Lung (tissue), 12 donors: ENCODE measurements around the gene CLEC12A. TPM values are rescaled to one million over a fixed set of nuclear protein-coding genes. Genes with fewer than 3 reads are reported as not detected.

Experiments
- ATAC-seq: fragments of 200-7000 bp; cut with Tn5 transposase; one replicate; pipeline ENCODE4 v1.9.1; 2020; ENCODE audit warnings: moderate number of reproducible peaks; ENCODE audit not compliant: insufficient read depth, low FRiP score
- DNase-seq, 3 donors: peaks; one replicate each; pipeline ENCODE4 v3.0.0-alpha.2; 2013 to 2017
- H3K27ac ChIP-seq, 2 donors: one replicate each; pipeline ENCODE4 v1.5.1; 2013; ENCODE audit warnings: mild to moderate bottlenecking in 2 of 2, moderate library complexity in 2 of 2, control low read depth in 1 of 2, inconsistent platforms in 1 of 2, low read depth in 1 of 2, low read length in 1 of 2
- H3K27me3 ChIP-seq, 3 donors: one replicate each; pipeline ENCODE4 v1.5.1; 2013; ENCODE audit warnings: low read length in 2 of 3; ENCODE audit not compliant: control insufficient read depth in 3 of 3, insufficient read depth in 3 of 3
- H3K36me3 ChIP-seq, 4 donors: one replicate each; pipeline ENCODE4 v1.5.1; 2013; ENCODE audit warnings: low read length in 4 of 4, mild to moderate bottlenecking in 1 of 4, moderate library complexity in 1 of 4; ENCODE audit not compliant: control insufficient read depth in 4 of 4, insufficient read depth in 4 of 4
- H3K4me1 ChIP-seq, 5 donors: one replicate each; pipeline ENCODE4 v1.5.1; 2013; ENCODE audit warnings: low read length in 5 of 5, mild to moderate bottlenecking in 2 of 5, moderate library complexity in 1 of 5; ENCODE audit not compliant: control insufficient read depth in 5 of 5, insufficient read depth in 5 of 5
- H3K4me3 ChIP-seq: one replicate; pipeline ENCODE4 v1.5.1; 2013; ENCODE audit warnings: mild to moderate bottlenecking, control low read depth, moderate library complexity
- H3K9ac ChIP-seq, 2 donors: one replicate each; pipeline ENCODE4 v1.5.1; 2013; ENCODE audit warnings: low read length in 2 of 2, control low read depth in 1 of 2; ENCODE audit not compliant: insufficient read depth in 1 of 2
- H3K9me3 ChIP-seq, 4 donors: one replicate each; pipeline ENCODE4 v1.5.1; 2013; ENCODE audit warnings: low read length in 3 of 4, mild to moderate bottlenecking in 1 of 4, moderate library complexity in 1 of 4; ENCODE audit not compliant: control insufficient read depth in 4 of 4, insufficient read depth in 3 of 4
- WGBS, 2 donors: extraction: QIAGEN DNeasy Blood & Tissue Kit; methylation state at CpG; one replicate each; pipeline ENCODE4 v1.1.7; 2013; 5-methylcytosine and 5-hydroxymethylcytosine counted together
- polyA plus RNA-seq, 2 donors: library from polyadenylated mRNA; stranded (reverse); fragments of 200-250 nt; gene quantifications; one replicate each; pipeline ENCODE4 v1.2.1, GENCODE V29; 2013
- total RNA-seq, 2 donors: library from RNA; depleted of rRNA in 1 of 2; stranded (reverse); fragments of >200 nt in 1 of 2; gene quantifications; one replicate each; pipeline ENCODE4 v1.2.1, GENCODE V29; 2014 to 2021
- TF ChIP-seq, protein P1 (sequence below): IDR thresholded peaks from 2 replicates; pipeline ENCODE4 v1.5.1; 2012; ENCODE audit warnings: mild to moderate bottlenecking; ENCODE audit errors: control extremely low read depth, extremely low read depth
- donor health status: control.
- donor health status: control.
- donor health status: Bipolar disorder and iron deficiency.
- donor health status: healthy.
- donor health status: DM: yes; HTN: yes; CAD: no.

Gene CLEC12A
- total and polyA plus RNA-seq, 4 donors, result 13.8 to 21.9 (median 17.1) TPM

DNA sequence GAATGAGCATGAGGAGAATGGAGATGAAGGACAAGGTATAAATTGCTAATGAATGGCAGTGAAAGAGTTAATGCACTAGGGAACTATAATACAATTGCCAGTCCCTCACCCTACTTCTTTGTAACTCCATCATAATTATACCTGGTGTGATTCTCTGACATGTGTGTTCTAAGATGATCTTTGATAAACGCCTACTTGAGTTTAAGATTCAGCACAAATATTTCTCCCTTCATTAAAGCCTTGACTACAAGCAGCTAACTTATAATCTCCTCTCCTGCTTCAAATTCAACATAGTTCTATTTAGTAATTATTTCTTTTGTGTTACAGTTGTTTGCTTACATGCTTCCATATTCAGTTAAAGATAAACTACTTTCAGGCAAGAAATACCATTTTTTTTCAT, 29.4 kb upstream of the CLEC12A start:
- no peaks in the 10 kb centered on the region for H3K36me3 ChIP-seq

DNA sequence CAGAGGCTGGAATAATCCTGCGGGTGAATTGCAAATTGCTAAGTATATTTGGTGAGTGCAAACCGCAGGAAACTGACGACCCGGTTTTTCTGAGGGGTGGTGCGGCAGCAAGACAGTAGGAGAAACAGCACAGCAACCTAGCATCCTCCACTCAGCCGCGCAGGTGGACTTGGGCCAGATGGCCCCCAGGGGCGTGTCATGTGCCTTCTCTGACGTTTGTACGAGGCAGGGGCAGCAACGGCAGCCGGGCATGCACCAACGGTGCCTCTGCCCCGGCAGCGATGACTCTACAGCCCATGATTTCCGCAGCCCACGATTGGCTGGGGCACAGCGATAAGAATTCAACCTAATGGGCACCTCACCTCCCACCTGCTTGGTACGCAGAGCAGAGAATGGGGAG, 28.0 kb upstream of the CLEC12A start:
- Histone ChIP-seq H3K4me3 (no peak overlapping the region), H3K4me1 (no peaks in the 10 kb centered on the region), H3K27me3 (peaks cover 0 to 6% (median 2%) of the 10 kb centered on the region in 3 donors), H3K9me3 (no peaks in the 10 kb centered on the region), H3K9ac (no peak overlapping the region), H3K36me3 (no peaks in the 10 kb centered on the region), H3K27ac (no peak overlapping the region)
- TF ChIP-seq, protein P1, sequence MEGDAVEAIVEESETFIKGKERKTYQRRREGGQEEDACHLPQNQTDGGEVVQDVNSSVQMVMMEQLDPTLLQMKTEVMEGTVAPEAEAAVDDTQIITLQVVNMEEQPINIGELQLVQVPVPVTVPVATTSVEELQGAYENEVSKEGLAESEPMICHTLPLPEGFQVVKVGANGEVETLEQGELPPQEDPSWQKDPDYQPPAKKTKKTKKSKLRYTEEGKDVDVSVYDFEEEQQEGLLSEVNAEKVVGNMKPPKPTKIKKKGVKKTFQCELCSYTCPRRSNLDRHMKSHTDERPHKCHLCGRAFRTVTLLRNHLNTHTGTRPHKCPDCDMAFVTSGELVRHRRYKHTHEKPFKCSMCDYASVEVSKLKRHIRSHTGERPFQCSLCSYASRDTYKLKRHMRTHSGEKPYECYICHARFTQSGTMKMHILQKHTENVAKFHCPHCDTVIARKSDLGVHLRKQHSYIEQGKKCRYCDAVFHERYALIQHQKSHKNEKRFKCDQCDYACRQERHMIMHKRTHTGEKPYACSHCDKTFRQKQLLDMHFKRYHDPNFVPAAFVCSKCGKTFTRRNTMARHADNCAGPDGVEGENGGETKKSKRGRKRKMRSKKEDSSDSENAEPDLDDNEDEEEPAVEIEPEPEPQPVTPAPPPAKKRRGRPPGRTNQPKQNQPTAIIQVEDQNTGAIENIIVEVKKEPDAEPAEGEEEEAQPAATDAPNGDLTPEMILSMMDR, result no peak
- no peak for DNase-seq
- 54 to 64% methylated on average over 19 of the region's 19 CpGs for WGBS, 2 donors
- no peak for ATAC-seq

More for the DNA sequence above, 29.4 kb upstream of the CLEC12A start:
- DNase-seq, result no peak
- peaks cover 0 to 6% (median 2%) of the 10 kb centered on the region in 3 donors for H3K27me3 ChIP-seq
- no peak for ATAC-seq
- 77 to 83% methylated on average over 1 of the region's 1 CpG for WGBS, 2 donors
- no peak overlapping the region for H3K9ac ChIP-seq
- TF ChIP-seq, protein P1, result no peak
- H3K4me1 ChIP-seq, result no peaks in the 10 kb centered on the region
- no peak overlapping the region for H3K4me3 ChIP-seq
- H3K9me3 ChIP-seq, result no peaks in the 10 kb centered on the region
- H3K27ac ChIP-seq, result no peak overlapping the region

DNA sequence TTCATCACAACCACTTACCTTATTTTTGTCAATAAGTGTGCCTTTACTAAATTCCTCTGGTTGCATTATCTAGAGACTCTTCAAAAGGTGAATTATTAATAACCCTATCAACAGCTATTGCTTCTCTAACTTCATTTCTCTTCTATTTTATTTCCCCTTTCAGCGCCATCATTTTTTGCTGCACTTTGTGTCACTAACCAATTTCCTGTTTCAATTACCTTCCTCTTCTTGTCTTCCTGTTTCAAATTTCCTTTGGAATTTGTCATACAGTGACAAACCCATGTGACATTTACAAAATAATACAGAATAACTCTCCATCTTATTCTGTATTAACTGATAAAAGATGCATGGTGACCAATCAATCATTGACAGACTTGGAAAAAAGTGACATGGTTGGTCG, 26.8 kb upstream of the CLEC12A start:
- no peak overlapping the region for H3K4me3 ChIP-seq
- no peak overlapping the region for H3K27ac ChIP-seq
- H3K36me3 ChIP-seq, result no peaks in the 10 kb centered on the region
- 28 to 49% methylated on average over 2 of the region's 2 CpGs for WGBS, 2 donors
- H3K9ac ChIP-seq, result no peak overlapping the region
- ATAC-seq (no peak), DNase-seq (no peak)
- TF ChIP-seq, protein P1, result no peak
- peaks cover 0 to 6% (median 2%) of the 10 kb centered on the region in 3 donors for H3K27me3 ChIP-seq
- H3K4me1 ChIP-seq, result no peaks in the 10 kb centered on the region
- H3K9me3 ChIP-seq, result no peaks in the 10 kb centered on the region

DNA sequence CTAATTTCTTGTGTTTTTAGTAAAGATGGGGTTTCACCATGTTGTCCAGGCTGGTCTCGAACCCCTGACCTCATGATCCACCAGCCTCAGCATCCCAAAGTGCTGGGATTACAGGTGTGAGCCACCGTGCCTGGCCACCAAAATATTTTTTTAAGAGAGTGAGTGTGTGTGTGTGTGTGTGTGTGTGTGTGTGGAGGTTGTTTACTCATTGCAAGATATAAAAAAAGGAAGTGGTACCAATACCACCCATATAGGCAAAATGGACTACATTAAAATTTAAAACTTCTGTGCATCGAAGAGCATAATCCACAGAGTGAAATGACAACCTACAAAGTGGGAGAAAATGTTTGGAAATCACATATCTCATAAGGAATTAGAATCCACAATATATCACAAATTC, 23.5 kb upstream of the CLEC12A start:
- Histone ChIP-seq H3K4me3 (no peak overlapping the region), H3K9me3 (no peaks in the 10 kb centered on the region), H3K9ac (no peak overlapping the region), H3K27ac (no peak overlapping the region), H3K36me3 (no peaks in the 10 kb centered on the region), H3K4me1 (no peaks in the 10 kb centered on the region), H3K27me3 (peaks cover 0 to 4% (median 2%) of the 10 kb centered on the region in 3 donors)
- ATAC-seq (no peak), DNase-seq (no peak)
- WGBS, 2 donors, result 73% methylated on average over 3 of the region's 3 CpGs
- TF ChIP-seq, protein P1, result no peak
